ENCODE measurements around the gene COL8A1.

Gene COL8A1

DNA sequence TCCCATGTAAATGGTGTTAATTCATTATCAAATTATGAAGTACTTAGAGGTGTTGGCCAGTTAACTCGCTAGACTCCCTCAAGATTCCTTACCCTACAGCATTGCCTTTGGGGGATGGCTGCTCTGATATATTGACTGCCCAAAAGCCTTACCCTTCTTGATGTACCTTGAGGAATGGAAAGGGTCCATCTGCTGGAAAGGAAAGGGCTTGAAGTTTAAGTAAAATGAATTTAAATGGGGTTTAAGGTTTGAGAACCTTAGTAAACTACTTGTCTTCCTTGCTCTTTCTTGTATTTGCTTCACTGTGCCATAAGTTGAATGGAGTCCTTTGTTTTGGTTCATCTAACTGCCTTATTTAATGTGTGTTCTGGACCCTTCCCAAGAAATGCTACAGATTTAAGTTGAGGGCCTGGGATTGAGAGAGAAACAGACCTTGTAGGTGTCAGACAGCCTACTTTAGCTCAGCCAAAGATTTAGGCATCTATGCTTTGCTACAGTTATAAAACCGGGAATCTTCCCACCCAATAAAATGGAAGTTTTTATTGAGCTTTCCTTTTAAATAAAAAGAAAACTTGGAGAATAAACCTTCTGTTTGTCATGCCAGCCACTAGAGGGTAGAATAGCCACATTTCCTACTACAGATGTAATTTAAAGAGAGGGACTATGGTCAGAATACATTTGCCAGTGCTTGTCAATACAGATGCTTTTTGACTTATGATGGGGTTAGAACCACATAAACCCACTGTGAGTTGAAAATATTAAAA lies 204.6 kb downstream of the COL8A1 start:
- Histone ChIP-seq H3K36me3 (ENCODE audit: control insufficient read depth, insufficient read depth, low read length) (no peaks in the 10 kb centered on the region), H3K9ac (ENCODE audit: low read depth, low read length) (no peak overlapping the region), H3K9me3 (ENCODE audit: control insufficient read depth, insufficient read depth, low read length) (no peaks in the 10 kb centered on the region), H3K4me3 (ENCODE audit: low read depth, low read length) (no peak overlapping the region), H3K4me1 (ENCODE audit: control insufficient read depth, insufficient read depth, low read length) (peaks cover 4% of the 10 kb centered on the region), H3K27me3 (ENCODE audit: control insufficient read depth, insufficient read depth, low read length) (no peaks in the 10 kb centered on the region)

- Histone ChIP-seq H3K4me1 (ENCODE audit: control insufficient read depth, insufficient read depth, low read length) (peaks cover 4% of the 10 kb centered on the region), H3K9me3 (ENCODE audit: control insufficient read depth, insufficient read depth, low read length) (no peaks in the 10 kb centered on the region), H3K9ac (ENCODE audit: low read depth, low read length) (no peak overlapping the region), H3K36me3 (ENCODE audit: control insufficient read depth, insufficient read depth, low read length) (no peaks in the 10 kb centered on the region), H3K4me3 (ENCODE audit: low read depth, low read length) (no peak overlapping the region), H3K27me3 (ENCODE audit: control insufficient read depth, insufficient read depth, low read length) (no peaks in the 10 kb centered on the region)
Observed at GRCh38 chr3:99843590-99844258, 205.3 kb downstream of the COL8A1 start.

DNA sequence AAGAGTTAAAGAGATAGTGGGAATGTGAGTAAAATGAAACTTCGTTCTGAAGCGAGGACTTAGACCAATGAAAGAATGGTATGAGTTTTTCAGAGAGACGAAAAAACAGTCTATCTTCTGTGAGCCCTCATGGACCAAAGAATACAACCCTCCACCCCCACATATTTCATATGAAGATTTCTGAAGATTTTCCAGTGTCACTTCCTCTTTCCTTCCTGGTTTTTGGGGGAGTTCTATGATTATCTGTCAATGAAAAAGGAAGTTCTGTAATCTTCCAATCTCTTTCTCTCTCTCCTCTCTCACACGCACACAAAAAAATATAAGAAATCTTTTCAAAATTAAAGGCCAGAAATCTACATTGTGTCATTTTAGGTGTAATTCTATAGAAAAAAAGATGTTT lies 206.9 kb downstream of the COL8A1 start:
- no peaks in the 10 kb centered on the region for H3K36me3 ChIP-seq (ENCODE audit: control insufficient read depth, insufficient read depth, low read length)
- H3K4me3 ChIP-seq (ENCODE audit: low read depth, low read length) = no peak overlapping the region
- peaks cover 4% of the 10 kb centered on the region for H3K4me1 ChIP-seq (ENCODE audit: control insufficient read depth, insufficient read depth, low read length)
- H3K27me3 ChIP-seq (ENCODE audit: control insufficient read depth, insufficient read depth, low read length) = no peaks in the 10 kb centered on the region
- H3K9ac ChIP-seq (ENCODE audit: low read depth, low read length) = no peak overlapping the region
- no peaks in the 10 kb centered on the region for H3K9me3 ChIP-seq (ENCODE audit: control insufficient read depth, insufficient read depth, low read length)

GRCh38 chr3:99845999-99846398 lies 207.6 kb downstream of the COL8A1 start:
- H3K9me3 ChIP-seq (ENCODE audit: control insufficient read depth, insufficient read depth, low read length) = no peaks in the 10 kb centered on the region
- H3K27me3 ChIP-seq (ENCODE audit: control insufficient read depth, insufficient read depth, low read length) = no peaks in the 10 kb centered on the region
- H3K4me1 ChIP-seq (ENCODE audit: control insufficient read depth, insufficient read depth, low read length) = peaks cover 4% of the 10 kb centered on the region
- no peak overlapping the region for H3K4me3 ChIP-seq (ENCODE audit: low read depth, low read length)
- H3K9ac ChIP-seq (ENCODE audit: low read depth, low read length) = no peak overlapping the region
- H3K36me3 ChIP-seq (ENCODE audit: control insufficient read depth, insufficient read depth, low read length) = no peaks in the 10 kb centered on the region

GRCh38 chr3:99846477-99847160 lies 208.2 kb downstream of the COL8A1 start:
- no peak overlapping the region for H3K4me3 ChIP-seq (ENCODE audit: low read depth, low read length)
- peaks cover 4% of the 10 kb centered on the region for H3K4me1 ChIP-seq (ENCODE audit: control insufficient read depth, insufficient read depth, low read length)
- H3K9ac ChIP-seq (ENCODE audit: low read depth, low read length) = no peak overlapping the region
- no peaks in the 10 kb centered on the region for H3K36me3 ChIP-seq (ENCODE audit: control insufficient read depth, insufficient read depth, low read length)
- no peaks in the 10 kb centered on the region for H3K9me3 ChIP-seq (ENCODE audit: control insufficient read depth, insufficient read depth, low read length)
- H3K27me3 ChIP-seq (ENCODE audit: control insufficient read depth, insufficient read depth, low read length) = no peaks in the 10 kb centered on the region

DNA sequence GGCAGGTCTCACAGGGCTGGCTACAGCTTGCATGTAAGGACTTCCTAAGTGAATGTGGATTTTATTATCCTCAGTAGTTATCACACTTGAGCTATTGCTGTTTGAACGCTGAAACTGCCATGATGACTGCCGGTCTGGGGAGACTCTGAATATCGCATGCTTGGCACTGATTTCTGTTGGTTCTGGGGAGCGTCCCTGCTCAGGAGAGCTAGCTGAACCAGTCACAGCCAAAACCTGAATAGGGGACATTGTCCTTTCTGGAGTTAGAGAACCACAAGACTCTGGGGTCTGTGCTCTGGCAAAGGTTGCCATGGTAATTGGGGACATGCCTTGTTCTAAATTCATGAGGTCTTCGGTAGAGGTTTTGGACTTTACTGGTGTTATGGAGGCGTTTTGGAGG lies 210.0 kb downstream of the COL8A1 start:
- peaks cover 3% of the 10 kb centered on the region for H3K4me1 ChIP-seq (ENCODE audit: control insufficient read depth, insufficient read depth, low read length)
- no peak overlapping the region for H3K4me3 ChIP-seq (ENCODE audit: low read depth, low read length)

More for the DNA sequence above, 210.0 kb downstream of the COL8A1 start:
- Histone ChIP-seq H3K9ac (ENCODE audit: low read depth, low read length) (no peak overlapping the region), H3K36me3 (ENCODE audit: control insufficient read depth, insufficient read depth, low read length) (no peaks in the 10 kb centered on the region), H3K9me3 (ENCODE audit: control insufficient read depth, insufficient read depth, low read length) (no peaks in the 10 kb centered on the region), H3K27me3 (ENCODE audit: control insufficient read depth, insufficient read depth, low read length) (no peaks in the 10 kb centered on the region)

All from iPS-15b (cell line).